Spleen (tissue), 11 donors: ENCODE measurements around the gene COBL. TPM values are rescaled to one million over a fixed set of nuclear protein-coding genes. Genes with fewer than 3 reads are reported as not detected.
A peak's percentile ranks its signal among the peaks of the same experiment; 100 is the strongest.

Experiments used
- DNase-seq: peaks from one replicate; pipeline ENCODE4 v3.0.0-alpha.2; 2020
- H3K27ac ChIP-seq, 8 donors: fragments of 200-600 bp; sonication (generic) in 7 of 8; 1 replicate in 4 of 8; 2 replicates in 4 of 8; pipeline versions ENCODE4 v1.5.0 to v1.8.0; 2016 to 2021; ENCODE audit warnings: inconsistent platforms in 4 of 8, mild to moderate bottlenecking in 4 of 8, moderate library complexity in 1 of 8
- H3K27me3 ChIP-seq, 7 donors: fragments of 200-600 bp; sonication (generic) in 6 of 7; replicated peaks in 1 of 7; 1 replicate in 4 of 7; 2 replicates in 3 of 7; pipeline versions ENCODE4 v1.5.0 to v1.8.0; 2016 to 2021; ENCODE audit warnings: inconsistent platforms in 3 of 7, mild to moderate bottlenecking in 1 of 7
- H3K36me3 ChIP-seq, 6 donors: fragments of 200-600 bp; sonication (generic) in 5 of 6; 1 replicate in 4 of 6; 2 replicates in 2 of 6; pipeline versions ENCODE4 v1.5.0 to v1.8.0; 2016 to 2021; ENCODE audit warnings: inconsistent platforms in 2 of 6
- H3K4me1 ChIP-seq, 6 donors: fragments of 200-600 bp; sonication (generic) in 5 of 6; 1 replicate in 3 of 6; 2 replicates in 3 of 6; pipeline versions ENCODE4 v1.5.0 to v1.8.0; 2016 to 2021; ENCODE audit warnings: inconsistent platforms in 3 of 6
- H3K4me3 ChIP-seq, 8 donors: fragments of 200-600 bp; sonication (generic) in 7 of 8; 1 replicate in 4 of 8; 2 replicates in 4 of 8; pipeline versions ENCODE4 v1.5.0 to v1.8.0; 2016 to 2021; ENCODE audit warnings: inconsistent platforms in 4 of 8, mild to moderate bottlenecking in 4 of 8, moderate library complexity in 2 of 8
- H3K9me3 ChIP-seq, 8 donors: fragments of 200-600 bp; sonication (generic) in 7 of 8; 1 replicate in 4 of 8; 2 replicates in 4 of 8; pipeline versions ENCODE4 v1.5.0 to v1.8.0; 2016 to 2021; ENCODE audit warnings: inconsistent platforms in 4 of 8
- POLR2A ChIP-seq, 3 donors: fragments of 450-650 bp; IDR thresholded peaks; one replicate each; pipeline ENCODE4 v1.5.1; 2017; ENCODE audit warnings: antibody characterized with exemption in 3 of 3, mild to moderate bottlenecking in 1 of 3
- POLR2AphosphoS5 ChIP-seq, 3 donors: sonication (generic); formaldehyde crosslinking; IDR thresholded peaks; one replicate each; pipeline ENCODE4 v1.5.1; 2017; ENCODE audit warnings: antibody characterized with exemption in 3 of 3
- WGBS, 5 donors: extraction: QIAGEN DNeasy Blood & Tissue Kit in 3 of 5; methylation state at CpG; one replicate each; pipeline versions ENCODE4 v1.1.5 to v1.1.7; 2013 to 2018; 5-methylcytosine and 5-hydroxymethylcytosine counted together
- intact Hi-C: fragments of 100-400 bp; cut with DNase I; formaldehyde crosslinking; loops from one replicate; pipeline ENCODE4 v1.15.0; 2023; ENCODE audit warnings: low total_unique reads
- polyA plus RNA-seq, 3 donors: library from polyadenylated mRNA; stranded (reverse); fragments of 200-250 nt; gene quantifications; one replicate each; pipeline ENCODE4 v1.2.1, GENCODE V29; 2013
- total RNA-seq, 7 donors: library from RNA; depleted of rRNA in 3 of 7; stranded (reverse); fragments of >200 nt in 3 of 7; fragmentation: NEBNext Ultra II Directional in 4 of 7; extraction: Animal tissue kit (Norgen Biotek cat#: 25700) in 4 of 7; gene quantifications; one replicate each; pipeline versions ENCODE4 v1.1.0 to v1.2.1, GENCODE V29; 2016 to 2021
- TF ChIP-seq, protein P1 (sequence below), 11 experiments: fragments of 200-600 bp in 7 of 11; fragments of 450-650 bp in 4 of 11; sonication (generic) in 4 of 11; IDR thresholded peaks in 8 of 11; conservative IDR thresholded peaks in 3 of 11; 1 replicate in 7 of 11; 2 replicates in 4 of 11; pipeline versions ENCODE4 v1.4.0 to v1.8.0; 2016 to 2021; ENCODE audit warnings: antibody characterized with exemption in 11 of 11, inconsistent platforms in 4 of 11, mild to moderate bottlenecking in 1 of 11
- donor health status: healthy with polysubstance abuse.
- donor health status: DM: no; HTN: no; CAD: no; lungs with moderate emphysema.
- donor health status: DM: no; HTN: no; CAD: no.
- donor health status: Bipolar disorder and iron deficiency.
- donor health status: healthy.
- donor health status: DM: no; HTN: no; CAD: no.
- donor health status: DM: yes; HTN: yes; CAD: no.

The COBL gene
- total and polyA plus RNA-seq, 10 donors = 0.09 to 0.80 (median 0.57) TPM; not detected in 1

DNA sequence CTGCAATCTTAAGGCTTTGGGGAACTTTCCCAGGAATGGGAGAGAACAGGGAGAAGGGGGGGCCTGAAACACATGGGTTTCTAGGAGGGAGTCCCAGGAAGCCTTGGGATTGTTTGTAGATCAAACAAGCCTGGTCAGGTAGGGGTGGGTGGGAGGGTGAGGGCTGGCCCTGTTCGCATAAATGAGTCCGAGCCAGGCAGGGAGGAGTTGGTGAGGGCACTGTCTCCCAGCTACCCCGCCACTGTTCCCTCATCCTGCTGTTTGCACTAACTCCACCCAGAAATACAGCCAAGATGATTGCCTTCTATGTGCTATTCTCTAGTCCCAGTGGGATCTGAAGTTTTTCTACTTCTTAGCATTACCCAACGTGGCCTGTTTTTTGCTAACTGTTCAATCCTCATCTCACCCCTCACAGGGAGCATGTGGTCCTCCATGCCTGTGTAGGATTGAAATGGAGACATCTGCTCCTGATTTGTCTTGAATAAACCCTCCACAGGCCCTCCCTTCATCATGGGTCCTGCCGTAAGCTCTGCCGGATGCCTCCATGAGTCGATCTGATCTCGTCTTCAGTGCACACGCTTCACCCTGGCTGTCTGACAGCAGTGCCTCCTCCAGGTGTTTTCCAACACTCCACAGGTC is 257.0 kb downstream of the COBL start:
- DNase-seq = no peak
- no peak overlapping the region for H3K4me3 ChIP-seq
- H3K27me3 ChIP-seq = no peaks in the 10 kb centered on the region
- TF ChIP-seq, protein P1, sequence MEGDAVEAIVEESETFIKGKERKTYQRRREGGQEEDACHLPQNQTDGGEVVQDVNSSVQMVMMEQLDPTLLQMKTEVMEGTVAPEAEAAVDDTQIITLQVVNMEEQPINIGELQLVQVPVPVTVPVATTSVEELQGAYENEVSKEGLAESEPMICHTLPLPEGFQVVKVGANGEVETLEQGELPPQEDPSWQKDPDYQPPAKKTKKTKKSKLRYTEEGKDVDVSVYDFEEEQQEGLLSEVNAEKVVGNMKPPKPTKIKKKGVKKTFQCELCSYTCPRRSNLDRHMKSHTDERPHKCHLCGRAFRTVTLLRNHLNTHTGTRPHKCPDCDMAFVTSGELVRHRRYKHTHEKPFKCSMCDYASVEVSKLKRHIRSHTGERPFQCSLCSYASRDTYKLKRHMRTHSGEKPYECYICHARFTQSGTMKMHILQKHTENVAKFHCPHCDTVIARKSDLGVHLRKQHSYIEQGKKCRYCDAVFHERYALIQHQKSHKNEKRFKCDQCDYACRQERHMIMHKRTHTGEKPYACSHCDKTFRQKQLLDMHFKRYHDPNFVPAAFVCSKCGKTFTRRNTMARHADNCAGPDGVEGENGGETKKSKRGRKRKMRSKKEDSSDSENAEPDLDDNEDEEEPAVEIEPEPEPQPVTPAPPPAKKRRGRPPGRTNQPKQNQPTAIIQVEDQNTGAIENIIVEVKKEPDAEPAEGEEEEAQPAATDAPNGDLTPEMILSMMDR (IDR thresholded peaks at IDR 0.05 in 8 of 11, conservative IDR thresholded peaks at IDR 0.05 in 3 of 11) = no peak
- TF ChIP-seq POLR2AphosphoS5 (IDR thresholded peaks at IDR 0.05) = no peak
- TF ChIP-seq POLR2A (IDR thresholded peaks at IDR 0.05) = no peak
- H3K9me3 ChIP-seq = no peaks in the 10 kb centered on the region
- intact Hi-C loops = loop anchor here (10.0 kb wide), 1 partner anchor 75 kb away; no protein-coding TSS in a partner anchor
- H3K4me1 ChIP-seq = no peaks in the 10 kb centered on the region
- no peaks in the 10 kb centered on the region for H3K36me3 ChIP-seq
- H3K27ac ChIP-seq = no peak overlapping the region
- WGBS, 5 donors = 84 to 97% (median 91%) methylated on average over 9 of the region's 9 CpGs

DNA sequence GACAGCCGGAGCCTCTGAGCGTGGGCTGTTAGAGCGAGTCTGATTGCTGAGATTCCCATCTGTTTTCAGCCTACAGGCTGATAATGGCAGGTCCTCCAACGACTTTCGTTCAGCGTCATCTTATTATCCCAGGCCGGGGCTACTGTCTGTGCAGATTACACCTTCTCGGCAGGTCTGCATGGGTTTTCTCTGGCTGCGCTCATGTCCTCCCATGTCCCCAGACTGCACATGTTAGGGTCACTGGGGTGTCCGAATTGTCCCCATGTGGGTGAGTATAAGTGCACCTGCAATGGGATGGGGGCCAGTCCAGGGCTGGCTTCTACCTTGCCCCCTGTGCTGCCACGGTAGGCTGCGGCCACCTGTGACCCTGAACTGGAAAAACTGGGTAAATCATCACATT is 257.8 kb downstream of the COBL start:
- H3K4me1 ChIP-seq = no peaks in the 10 kb centered on the region
- DNase-seq = no peak
- intact Hi-C loops = no loop called here
- WGBS, 5 donors = 87 to 96% (median 95%) methylated on average over 12 of the region's 12 CpGs
- H3K36me3 ChIP-seq = no peaks in the 10 kb centered on the region
- H3K27me3 ChIP-seq = no peaks in the 10 kb centered on the region
- H3K9me3 ChIP-seq = no peaks in the 10 kb centered on the region
- TF ChIP-seq, protein P1 (IDR thresholded peaks at IDR 0.05 in 8 of 11, conservative IDR thresholded peaks at IDR 0.05 in 3 of 11) = no peak
- TF ChIP-seq POLR2A (IDR thresholded peaks at IDR 0.05) (no peak), POLR2AphosphoS5 (IDR thresholded peaks at IDR 0.05) (no peak)
- H3K4me3 ChIP-seq = no peak overlapping the region
- H3K27ac ChIP-seq = no peak overlapping the region

DNA sequence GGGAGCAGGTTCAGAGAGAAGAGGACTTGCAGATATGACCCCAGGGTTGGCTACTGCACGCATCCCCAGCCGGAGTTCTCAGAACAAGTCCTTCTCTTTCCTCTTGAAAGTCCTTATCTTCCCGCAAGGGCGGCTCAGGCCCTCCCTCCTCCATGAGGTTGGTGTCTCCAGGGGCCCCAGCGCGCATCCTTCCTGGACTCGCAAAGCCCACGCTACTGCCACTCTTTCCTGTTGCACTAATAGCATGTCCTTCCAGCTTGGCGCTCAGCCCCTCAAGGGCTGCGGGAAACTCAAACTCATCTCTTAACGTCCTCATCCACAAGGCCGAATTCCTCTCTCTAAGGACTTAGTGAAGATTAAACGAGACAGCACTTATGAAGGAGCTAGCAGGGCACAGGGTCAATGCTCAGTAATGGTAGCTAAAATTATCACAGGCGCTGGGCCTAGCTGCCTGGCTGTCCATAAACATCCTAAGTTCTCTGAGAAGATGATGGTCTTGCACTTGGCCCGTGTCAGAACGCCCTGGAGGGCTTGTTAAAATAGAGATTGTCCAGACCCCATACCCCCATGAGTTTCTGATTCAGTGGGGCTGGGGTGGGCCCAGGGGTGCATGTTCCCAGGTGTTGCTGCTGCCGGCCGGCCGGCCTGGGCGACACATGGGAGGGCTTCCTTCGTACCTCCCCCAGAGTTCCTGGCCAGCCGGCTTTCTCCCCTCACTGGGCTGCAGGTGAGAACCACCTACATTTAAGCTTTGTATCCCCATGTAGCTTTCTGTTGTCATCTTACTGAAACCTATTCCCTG is 261.4 kb downstream of the COBL start:
- intact Hi-C loops = no loop called here
- Histone ChIP-seq H3K4me1 (no peaks in the 10 kb centered on the region), H3K36me3 (no peaks in the 10 kb centered on the region), H3K4me3 (no peak overlapping the region), H3K9me3 (no peaks in the 10 kb centered on the region), H3K27ac (peak overlapping the region in 1 of 8 donors; percentile 10), H3K27me3 (no peaks in the 10 kb centered on the region)
- WGBS, 5 donors = 76 to 84% (median 81%) methylated on average over 20 to 22 of the region's 22 CpGs
- DNase-seq = no peak
- no peak for TF ChIP-seq POLR2A (IDR thresholded peaks at IDR 0.05)
- TF ChIP-seq, protein P1 (IDR thresholded peaks at IDR 0.05 in 8 of 11, conservative IDR thresholded peaks at IDR 0.05 in 3 of 11) = no peak

DNA sequence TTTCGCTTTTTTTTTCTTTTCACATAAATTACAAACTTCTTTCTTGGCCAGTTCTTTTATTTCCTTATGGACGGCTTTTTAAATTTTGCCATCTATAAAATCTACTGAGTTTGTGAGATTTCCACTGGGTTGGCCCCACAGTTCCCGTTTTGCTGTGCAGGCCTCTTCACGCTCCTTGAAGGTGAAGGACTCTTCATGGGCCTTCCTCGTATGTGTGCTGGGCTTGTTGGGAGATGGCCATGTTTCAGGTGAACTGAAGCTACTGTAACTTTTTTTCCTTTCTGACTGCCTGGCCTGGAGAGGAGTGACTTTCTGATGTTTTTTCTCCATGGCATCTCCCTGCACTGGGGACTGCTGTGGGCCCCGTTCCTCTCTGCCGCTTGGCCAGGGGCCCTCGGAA is 262.4 kb downstream of the COBL start:
- H3K27ac ChIP-seq = no peak overlapping the region
- no peaks in the 10 kb centered on the region for H3K4me1 ChIP-seq
- H3K27me3 ChIP-seq = peaks cover 0 to 6% (median 0%) of the 10 kb centered on the region in 7 donors
- H3K36me3 ChIP-seq = no peaks in the 10 kb centered on the region
- no peaks in the 10 kb centered on the region for H3K9me3 ChIP-seq
- WGBS, 5 donors = 77 to 88% (median 83%) methylated on average over 8 of the region's 8 CpGs
- H3K4me3 ChIP-seq = no peak overlapping the region
- TF ChIP-seq, protein P1 (IDR thresholded peaks at IDR 0.05 in 8 of 11, conservative IDR thresholded peaks at IDR 0.05 in 3 of 11) = no peak
- no peak for TF ChIP-seq POLR2A (IDR thresholded peaks at IDR 0.05)
- TF ChIP-seq POLR2AphosphoS5 (IDR thresholded peaks at IDR 0.05) = no peak
- intact Hi-C loops = no loop called here
- DNase-seq = no peak
